Measurements from ENCODE around the gene DCST2.

- TF ChIP-seq POLR2A (IDR thresholded peaks at IDR 0.05) (no peak), CTCF (IDR thresholded peaks at IDR 0.05) (no peak)
Measured at GRCh38 chr1:155040358-155041093, 6.9 kb upstream of the DCST2 start.
